Astrocyte of the spinal cord (primary cell): Measurements from ENCODE around the gene LRP1-AS.

Experiments used
- DNase-seq: peaks from one replicate; pipeline ENCODE4 v3.0.0; 2011; ENCODE audit warnings: low read depth, low spot score
- H3K4me3 ChIP-seq: 2 replicates; pipeline ENCODE4 v1.5.1; 2011; ENCODE audit warnings: low read depth, mild to moderate bottlenecking, low read length, moderate library complexity
- in situ Hi-C: cut with HindIII; loops from 2 replicates; pipeline ENCODE4 v1.10.0; 2017; ENCODE audit warnings: low sequenced_read_pairs
- TF ChIP-seq, protein P1 (sequence below): IDR thresholded peaks from 2 replicates; pipeline ENCODE4 v1.5.1; 2012; ENCODE audit warnings: low read depth, mild to moderate bottlenecking, low read length, inconsistent platforms

Gene LRP1-AS

DNA sequence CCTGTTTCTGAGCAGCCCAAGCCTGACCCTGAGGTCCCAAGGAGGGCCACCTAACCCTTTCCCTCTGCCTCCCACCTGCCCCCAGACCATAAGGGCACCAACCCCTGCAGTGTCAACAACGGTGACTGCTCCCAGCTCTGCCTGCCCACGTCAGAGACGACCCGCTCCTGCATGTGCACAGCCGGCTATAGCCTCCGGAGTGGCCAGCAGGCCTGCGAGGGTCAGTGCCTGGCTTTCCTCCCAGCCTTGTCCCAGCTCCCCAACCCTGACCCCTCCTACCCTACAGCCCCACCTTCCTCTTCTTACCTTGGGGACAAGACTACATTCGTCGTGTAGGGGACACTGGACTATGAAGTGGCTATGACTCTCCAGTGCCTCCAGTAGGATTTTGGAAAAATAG, 33.7 kb upstream of the LRP1-AS start:
- DNase-seq = no peak
- TF ChIP-seq, protein P1, sequence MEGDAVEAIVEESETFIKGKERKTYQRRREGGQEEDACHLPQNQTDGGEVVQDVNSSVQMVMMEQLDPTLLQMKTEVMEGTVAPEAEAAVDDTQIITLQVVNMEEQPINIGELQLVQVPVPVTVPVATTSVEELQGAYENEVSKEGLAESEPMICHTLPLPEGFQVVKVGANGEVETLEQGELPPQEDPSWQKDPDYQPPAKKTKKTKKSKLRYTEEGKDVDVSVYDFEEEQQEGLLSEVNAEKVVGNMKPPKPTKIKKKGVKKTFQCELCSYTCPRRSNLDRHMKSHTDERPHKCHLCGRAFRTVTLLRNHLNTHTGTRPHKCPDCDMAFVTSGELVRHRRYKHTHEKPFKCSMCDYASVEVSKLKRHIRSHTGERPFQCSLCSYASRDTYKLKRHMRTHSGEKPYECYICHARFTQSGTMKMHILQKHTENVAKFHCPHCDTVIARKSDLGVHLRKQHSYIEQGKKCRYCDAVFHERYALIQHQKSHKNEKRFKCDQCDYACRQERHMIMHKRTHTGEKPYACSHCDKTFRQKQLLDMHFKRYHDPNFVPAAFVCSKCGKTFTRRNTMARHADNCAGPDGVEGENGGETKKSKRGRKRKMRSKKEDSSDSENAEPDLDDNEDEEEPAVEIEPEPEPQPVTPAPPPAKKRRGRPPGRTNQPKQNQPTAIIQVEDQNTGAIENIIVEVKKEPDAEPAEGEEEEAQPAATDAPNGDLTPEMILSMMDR = no peak
- H3K4me3 ChIP-seq = no peak overlapping the region
- in situ Hi-C loops = no loop called here

DNA sequence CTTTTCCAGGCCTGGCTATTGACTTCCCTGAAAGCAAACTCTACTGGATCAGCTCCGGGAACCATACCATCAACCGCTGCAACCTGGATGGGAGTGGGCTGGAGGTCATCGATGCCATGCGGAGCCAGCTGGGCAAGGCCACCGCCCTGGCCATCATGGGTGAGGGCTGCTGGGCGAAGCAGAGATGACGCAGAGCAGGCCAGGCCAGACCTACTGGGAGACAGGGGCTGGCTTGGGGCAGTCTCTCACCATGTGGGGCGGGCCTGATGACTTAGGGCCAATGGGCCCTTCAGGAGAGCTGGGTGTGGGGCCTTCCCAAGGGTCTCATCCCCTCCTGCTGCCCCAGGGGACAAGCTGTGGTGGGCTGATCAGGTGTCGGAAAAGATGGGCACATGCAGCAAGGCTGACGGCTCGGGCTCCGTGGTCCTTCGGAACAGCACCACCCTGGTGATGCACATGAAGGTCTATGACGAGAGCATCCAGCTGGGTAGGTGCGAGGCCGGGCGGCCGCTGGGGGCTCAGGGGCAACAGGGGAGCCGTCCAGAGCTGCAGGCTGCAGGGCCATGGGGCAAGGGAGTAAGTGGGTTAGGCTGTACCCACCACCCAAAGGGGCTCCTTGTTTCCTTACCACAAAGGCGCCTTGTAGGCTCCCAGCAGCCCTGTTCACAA, 33.0 kb upstream of the LRP1-AS start:
- TF ChIP-seq, protein P1 = no peak
- in situ Hi-C loops = no loop called here
- no peak overlapping the region for H3K4me3 ChIP-seq
- DNase-seq = no peak

DNA sequence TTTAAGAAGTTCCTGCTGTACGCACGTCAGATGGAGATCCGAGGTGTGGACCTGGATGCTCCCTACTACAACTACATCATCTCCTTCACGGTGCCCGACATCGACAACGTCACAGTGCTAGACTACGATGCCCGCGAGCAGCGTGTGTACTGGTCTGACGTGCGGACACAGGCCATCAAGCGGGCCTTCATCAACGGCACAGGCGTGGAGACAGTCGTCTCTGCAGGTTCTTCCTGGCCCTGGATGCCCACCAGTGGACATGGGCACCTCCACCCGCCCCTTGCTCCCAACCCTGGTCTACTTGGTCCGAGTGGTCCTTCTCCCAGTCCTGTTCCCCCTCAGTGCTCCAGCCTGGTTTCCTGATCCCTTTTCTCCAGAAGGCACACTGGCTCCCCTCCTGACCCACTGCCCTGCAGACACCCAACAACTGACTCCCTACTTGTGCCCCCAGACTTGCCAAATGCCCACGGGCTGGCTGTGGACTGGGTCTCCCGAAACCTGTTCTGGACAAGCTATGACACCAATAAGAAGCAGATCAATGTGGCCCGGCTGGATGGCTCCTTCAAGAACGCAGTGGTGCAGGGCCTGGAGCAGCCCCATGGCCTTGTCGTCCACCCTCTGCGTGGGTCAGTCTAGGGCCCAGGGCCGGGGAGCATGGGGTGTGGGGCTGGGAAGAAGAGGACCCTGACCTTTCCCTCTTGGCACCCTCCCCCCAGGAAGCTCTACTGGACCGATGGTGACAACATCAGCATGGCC, 32.1 kb upstream of the LRP1-AS start:
- no peak overlapping the region for H3K4me3 ChIP-seq
- in situ Hi-C loops = no loop called here
- TF ChIP-seq, protein P1 = no peak
- DNase-seq = no peak

GRCh38 chr12:57178213-57178612, 30.8 kb upstream of the LRP1-AS start:
- DNase-seq = no peak
- in situ Hi-C loops = no loop called here
- TF ChIP-seq, protein P1 = no peak
- H3K4me3 ChIP-seq = no peak overlapping the region

- H3K4me3 ChIP-seq = no peak overlapping the region
- in situ Hi-C loops = no loop called here
- no peak for DNase-seq
- TF ChIP-seq, protein P1 = no peak
Observed at GRCh38 chr12:57177354-57177753, 29.9 kb upstream of the LRP1-AS start.

DNA sequence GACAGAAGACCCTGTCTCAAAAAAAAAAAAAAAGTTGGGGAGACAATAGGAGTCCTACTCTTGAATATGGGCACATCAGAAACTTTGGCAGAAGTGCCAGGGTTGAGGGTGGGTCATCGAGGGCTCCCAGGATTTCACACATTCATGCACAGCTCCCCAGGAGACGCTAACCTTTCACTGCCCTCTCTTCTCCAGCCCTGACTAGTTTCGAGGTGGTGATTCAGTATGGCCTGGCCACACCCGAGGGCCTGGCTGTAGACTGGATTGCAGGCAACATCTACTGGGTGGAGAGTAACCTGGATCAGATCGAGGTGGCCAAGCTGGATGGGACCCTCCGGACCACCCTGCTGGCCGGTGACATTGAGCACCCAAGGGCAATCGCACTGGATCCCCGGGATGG, 29.4 kb upstream of the LRP1-AS start:
- TF ChIP-seq, protein P1 = no peak
- in situ Hi-C loops = no loop called here
- H3K4me3 ChIP-seq = no peak overlapping the region
- DNase-seq = no peak
